ENCODE measurements around the gene NOD1.

NOD1 gene

DNA sequence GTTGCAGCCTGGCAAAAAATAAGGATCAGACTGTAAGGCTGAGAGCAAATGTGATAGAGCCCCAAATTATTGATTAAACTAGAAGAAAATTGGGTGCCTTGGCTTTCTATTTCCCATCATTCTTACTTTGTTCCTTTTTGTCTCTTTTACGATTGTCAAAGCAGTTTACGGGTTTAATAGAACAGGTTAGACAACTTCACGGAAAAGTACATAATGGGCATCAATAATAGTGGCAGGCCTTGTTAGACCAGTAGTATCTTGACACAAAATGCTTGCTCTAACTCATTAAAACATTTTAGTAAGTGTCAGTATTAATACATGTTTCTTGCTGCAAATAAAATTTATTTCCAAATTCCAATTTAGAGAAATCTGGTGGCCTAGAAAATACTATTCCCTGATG, 40.5 kb upstream of the NOD1 start:
- Histone ChIP-seq H4K20me1 (ENCODE audit: insufficient read depth, low read length) (no peaks in the 10 kb centered on the region), H3K4me3 (ENCODE audit: low read length) (no peak overlapping the region), H3K4me1 (ENCODE audit: low read length) (peaks cover 8% of the 10 kb centered on the region), H3K27ac (ENCODE audit: low read length) (no peak overlapping the region), H3K79me2 (ENCODE audit: low read length) (no peaks in the 10 kb centered on the region), H3K4me2 (ENCODE audit: low read length) (no peak overlapping the region), H3K36me3 (replicated peaks; ENCODE audit: low read depth, low read length) (no peaks in the 10 kb centered on the region), H3K9ac (ENCODE audit: low read length) (no peak overlapping the region), H3K9me3 (ENCODE audit: insufficient read depth, low read length) (no peaks in the 10 kb centered on the region), H3K27me3 (ENCODE audit: low read depth, low read length) (no peaks in the 10 kb centered on the region), H2AFZ (ENCODE audit: low read depth, low read length) (no peak overlapping the region)
- no peak for TF ChIP-seq CTCF (IDR thresholded peaks at IDR 0.05; ENCODE audit: low read depth, low read length)
- TF ChIP-seq EZH2phosphoT487 (IDR thresholded peaks at IDR 0.05; ENCODE audit: low read depth) = no peak

DNA sequence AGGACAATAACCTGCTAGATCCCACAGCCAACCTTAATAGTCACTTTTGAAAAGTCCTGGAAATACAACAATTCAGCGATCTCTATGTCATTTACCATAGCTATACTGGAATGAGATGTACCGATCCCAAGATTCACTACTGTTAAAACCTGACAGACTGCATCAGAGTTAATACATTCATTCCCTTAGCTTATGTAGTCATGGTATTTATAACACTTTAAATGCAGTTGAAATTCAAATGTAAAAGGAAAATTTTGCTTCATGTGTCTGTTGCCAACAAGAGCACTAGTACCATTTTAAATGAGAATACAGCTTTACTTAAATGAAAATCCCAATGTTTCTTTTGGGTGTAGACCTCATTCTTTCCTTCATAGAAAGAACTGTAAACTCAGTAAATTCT, 37.2 kb upstream of the NOD1 start:
- H3K4me2 ChIP-seq (ENCODE audit: low read length) = no peak overlapping the region
- no peak overlapping the region for H3K9ac ChIP-seq (ENCODE audit: low read length)
- no peaks in the 10 kb centered on the region for H3K36me3 ChIP-seq (replicated peaks; ENCODE audit: low read depth, low read length)
- H3K27ac ChIP-seq (ENCODE audit: low read length) = no peak overlapping the region
- peaks cover 6% of the 10 kb centered on the region for H3K4me1 ChIP-seq (ENCODE audit: low read length)
- H3K9me3 ChIP-seq (ENCODE audit: insufficient read depth, low read length) = no peaks in the 10 kb centered on the region
- no peak overlapping the region for H2AFZ ChIP-seq (ENCODE audit: low read depth, low read length)
- H3K27me3 ChIP-seq (ENCODE audit: low read depth, low read length) = no peaks in the 10 kb centered on the region
- TF ChIP-seq CTCF (IDR thresholded peaks at IDR 0.05; ENCODE audit: low read depth, low read length) (no peak), EZH2phosphoT487 (IDR thresholded peaks at IDR 0.05; ENCODE audit: low read depth) (no peak)
- H3K4me3 ChIP-seq (ENCODE audit: low read length) = no peak overlapping the region
- no peaks in the 10 kb centered on the region for H4K20me1 ChIP-seq (ENCODE audit: insufficient read depth, low read length)
- no peaks in the 10 kb centered on the region for H3K79me2 ChIP-seq (ENCODE audit: low read length)

DNA sequence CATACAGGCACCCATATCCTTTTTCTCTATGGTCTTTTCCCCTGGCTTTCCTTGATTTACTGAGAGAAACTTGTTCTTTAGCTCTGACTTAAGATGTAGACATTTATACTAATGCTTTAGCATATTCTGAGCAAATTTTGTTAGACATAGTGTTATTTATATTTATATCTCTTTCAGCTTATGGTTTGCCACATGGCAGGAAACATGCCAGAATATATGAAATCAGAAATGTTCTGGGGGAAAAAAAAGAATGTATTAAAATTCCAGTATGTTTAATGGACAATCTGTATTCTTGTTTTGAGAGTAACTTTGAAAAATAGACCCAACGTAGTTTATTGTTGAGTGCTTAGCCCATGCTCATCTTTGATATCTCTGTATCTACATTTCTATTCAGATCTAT, 36.2 kb upstream of the NOD1 start:
- Histone ChIP-seq H3K27me3 (ENCODE audit: low read depth, low read length) (no peaks in the 10 kb centered on the region), H4K20me1 (ENCODE audit: insufficient read depth, low read length) (no peaks in the 10 kb centered on the region), H3K4me1 (ENCODE audit: low read length) (no peaks in the 10 kb centered on the region), H3K36me3 (replicated peaks; ENCODE audit: low read depth, low read length) (no peaks in the 10 kb centered on the region), H3K9ac (ENCODE audit: low read length) (no peak overlapping the region), H3K4me3 (ENCODE audit: low read length) (no peak overlapping the region), H2AFZ (ENCODE audit: low read depth, low read length) (no peak overlapping the region), H3K27ac (ENCODE audit: low read length) (no peak overlapping the region), H3K9me3 (ENCODE audit: insufficient read depth, low read length) (no peaks in the 10 kb centered on the region), H3K79me2 (ENCODE audit: low read length) (no peaks in the 10 kb centered on the region), H3K4me2 (ENCODE audit: low read length) (no peak overlapping the region)
- TF ChIP-seq CTCF (IDR thresholded peaks at IDR 0.05; ENCODE audit: low read depth, low read length) = no peak
- TF ChIP-seq EZH2phosphoT487 (IDR thresholded peaks at IDR 0.05; ENCODE audit: low read depth) = no peak

- H3K27me3 ChIP-seq (ENCODE audit: low read depth, low read length) = no peaks in the 10 kb centered on the region
- H2AFZ ChIP-seq (ENCODE audit: low read depth, low read length) = no peak overlapping the region
- no peaks in the 10 kb centered on the region for H3K36me3 ChIP-seq (replicated peaks; ENCODE audit: low read depth, low read length)
- H3K27ac ChIP-seq (ENCODE audit: low read length) = no peak overlapping the region
- no peak overlapping the region for H3K4me3 ChIP-seq (ENCODE audit: low read length)
- no peak overlapping the region for H3K9ac ChIP-seq (ENCODE audit: low read length)
- no peaks in the 10 kb centered on the region for H3K79me2 ChIP-seq (ENCODE audit: low read length)
- no peaks in the 10 kb centered on the region for H3K9me3 ChIP-seq (ENCODE audit: insufficient read depth, low read length)
- H3K4me1 ChIP-seq (ENCODE audit: low read length) = no peaks in the 10 kb centered on the region
- TF ChIP-seq CTCF (IDR thresholded peaks at IDR 0.05; ENCODE audit: low read depth, low read length) (no peak), EZH2phosphoT487 (IDR thresholded peaks at IDR 0.05; ENCODE audit: low read depth) (no peak)
- no peaks in the 10 kb centered on the region for H4K20me1 ChIP-seq (ENCODE audit: insufficient read depth, low read length)
- no peak overlapping the region for H3K4me2 ChIP-seq (ENCODE audit: low read length)
Measured at GRCh38 chr7:30514177-30514576, 35.6 kb upstream of the NOD1 start.
